Esophagus muscularis mucosa (tissue), 4 donors: ENCODE data around the gene IMPACT. TPM values are rescaled to one million over a fixed set of nuclear protein-coding genes. Genes with fewer than 3 reads are reported as not detected.

Experiments used
- DNase-seq: peaks from one replicate; pipeline ENCODE4 v3.0.0-alpha.2; 2017; ENCODE audit errors: extremely low spot score
- H3K27ac ChIP-seq, 4 donors: fragments of 200-600 bp; sonication (generic); replicated peaks in 1 of 4; 1 replicate in 3 of 4; 2 replicates in 1 of 4; pipeline ENCODE4 v1.5.1; 2016 to 2019; ENCODE audit warnings: mild to moderate bottlenecking in 1 of 4
- H3K27me3 ChIP-seq, 4 donors: fragments of 200-600 bp; sonication (generic); one replicate each; pipeline versions ENCODE4 v1.5.1 to v1.6.0; 2016 to 2019
- H3K36me3 ChIP-seq, 4 donors: fragments of 200-600 bp; sonication (generic); one replicate each; pipeline ENCODE4 v1.5.1; 2016 to 2019
- H3K4me1 ChIP-seq, 4 donors: fragments of 200-600 bp; sonication (generic); one replicate each; pipeline ENCODE4 v1.5.1; 2016 to 2019
- H3K4me3 ChIP-seq, 4 donors: fragments of 200-600 bp; sonication (generic); 1 replicate in 2 of 4; 2 replicates in 2 of 4; pipeline ENCODE4 v1.5.1; 2016 to 2019; ENCODE audit warnings: mild to moderate bottlenecking in 4 of 4, moderate library complexity in 1 of 4
- H3K9me3 ChIP-seq, 4 donors: fragments of 200-600 bp; sonication (generic); 1 replicate in 3 of 4; 2 replicates in 1 of 4; pipeline ENCODE4 v1.5.1; 2016 to 2019
- EP300 ChIP-seq: sonication (generic); formaldehyde crosslinking; IDR thresholded peaks from one replicate; pipeline ENCODE4 v1.6.1; 2017; ENCODE audit warnings: antibody characterized with exemption
- POLR2A ChIP-seq: fragments of 450-650 bp; IDR thresholded peaks from one replicate; pipeline ENCODE4 v1.6.1; 2017; ENCODE audit warnings: antibody characterized with exemption, moderate library complexity, mild to moderate bottlenecking, low read depth
- POLR2AphosphoS5 ChIP-seq, 2 donors: sonication (generic); formaldehyde crosslinking; IDR thresholded peaks; one replicate each; pipeline ENCODE4 v1.6.1; 2017; ENCODE audit warnings: antibody characterized with exemption in 2 of 2
- WGBS: methylation state at CpG from one replicate; pipeline ENCODE4 v1.1.5; 2018; 5-methylcytosine and 5-hydroxymethylcytosine counted together
- intact Hi-C: fragments of 100-400 bp; cut with DNase I; formaldehyde crosslinking; loops from one replicate; pipeline ENCODE4 v1.15.1; 2023
- total RNA-seq, 4 donors: library from RNA; depleted of rRNA; stranded (reverse); fragments of >200 nt; gene quantifications; one replicate each; pipeline versions ENCODE4 v1.1.0 to v1.2.1, GENCODE V29; 2016
- TF ChIP-seq, protein P1 (sequence below), 3 experiments: fragments of 200-600 bp in 2 of 3; fragments of 450-650 bp in 1 of 3; sonication (generic) in 2 of 3; IDR thresholded peaks; one replicate each; pipeline ENCODE4 v1.5.1; 2017 to 2019; ENCODE audit warnings: antibody characterized with exemption in 3 of 3, mild to moderate bottlenecking in 2 of 3, moderate library complexity in 1 of 3

IMPACT gene
- total RNA-seq, 4 donors from 2014 or later, result 16.2 to 18.5 (median 17.4) TPM

DNA sequence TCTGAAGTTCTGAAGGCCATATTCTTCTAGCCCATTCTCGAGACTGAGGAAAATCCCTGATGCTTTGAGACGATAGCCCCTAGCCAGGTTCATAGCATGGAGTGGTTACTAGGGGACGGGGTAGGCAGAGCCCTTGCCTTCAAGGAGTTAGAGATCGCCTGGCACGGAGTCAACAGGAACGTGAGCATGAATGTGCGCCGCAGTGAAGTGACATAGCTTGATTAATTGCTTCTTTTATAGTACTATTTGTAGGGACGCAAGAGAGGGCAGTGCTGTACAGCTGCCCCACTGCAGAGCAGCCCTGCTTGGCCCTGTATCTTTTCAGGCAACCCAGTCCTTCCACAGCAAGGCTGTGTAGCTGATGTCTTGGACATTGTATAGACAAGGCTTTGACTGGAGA, 60.2 kb downstream of the IMPACT start:
- WGBS, result 72% methylated on average over 9 of the region's 9 CpGs
- Histone ChIP-seq H3K4me3 (no peak overlapping the region), H3K36me3 (no peaks in the 10 kb centered on the region), H3K4me1 (peaks cover 0 to 4% (median 0%) of the 10 kb centered on the region in 4 donors), H3K27ac (no peak overlapping the region), H3K27me3 (no peaks in the 10 kb centered on the region), H3K9me3 (no peaks in the 10 kb centered on the region)
- no peak for DNase-seq
- intact Hi-C loops, result loop anchor here (5.0 to 10.0 kb wide), 2 partner anchors 241 to 312 kb away; no protein-coding TSS in a partner anchor
- TF ChIP-seq EP300 (no peak), POLR2AphosphoS5 (IDR thresholded peaks at IDR 0.05) (no peak), POLR2A (no peak)
- TF ChIP-seq, protein P1, sequence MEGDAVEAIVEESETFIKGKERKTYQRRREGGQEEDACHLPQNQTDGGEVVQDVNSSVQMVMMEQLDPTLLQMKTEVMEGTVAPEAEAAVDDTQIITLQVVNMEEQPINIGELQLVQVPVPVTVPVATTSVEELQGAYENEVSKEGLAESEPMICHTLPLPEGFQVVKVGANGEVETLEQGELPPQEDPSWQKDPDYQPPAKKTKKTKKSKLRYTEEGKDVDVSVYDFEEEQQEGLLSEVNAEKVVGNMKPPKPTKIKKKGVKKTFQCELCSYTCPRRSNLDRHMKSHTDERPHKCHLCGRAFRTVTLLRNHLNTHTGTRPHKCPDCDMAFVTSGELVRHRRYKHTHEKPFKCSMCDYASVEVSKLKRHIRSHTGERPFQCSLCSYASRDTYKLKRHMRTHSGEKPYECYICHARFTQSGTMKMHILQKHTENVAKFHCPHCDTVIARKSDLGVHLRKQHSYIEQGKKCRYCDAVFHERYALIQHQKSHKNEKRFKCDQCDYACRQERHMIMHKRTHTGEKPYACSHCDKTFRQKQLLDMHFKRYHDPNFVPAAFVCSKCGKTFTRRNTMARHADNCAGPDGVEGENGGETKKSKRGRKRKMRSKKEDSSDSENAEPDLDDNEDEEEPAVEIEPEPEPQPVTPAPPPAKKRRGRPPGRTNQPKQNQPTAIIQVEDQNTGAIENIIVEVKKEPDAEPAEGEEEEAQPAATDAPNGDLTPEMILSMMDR (IDR thresholded peaks at IDR 0.05), result no peak

DNA sequence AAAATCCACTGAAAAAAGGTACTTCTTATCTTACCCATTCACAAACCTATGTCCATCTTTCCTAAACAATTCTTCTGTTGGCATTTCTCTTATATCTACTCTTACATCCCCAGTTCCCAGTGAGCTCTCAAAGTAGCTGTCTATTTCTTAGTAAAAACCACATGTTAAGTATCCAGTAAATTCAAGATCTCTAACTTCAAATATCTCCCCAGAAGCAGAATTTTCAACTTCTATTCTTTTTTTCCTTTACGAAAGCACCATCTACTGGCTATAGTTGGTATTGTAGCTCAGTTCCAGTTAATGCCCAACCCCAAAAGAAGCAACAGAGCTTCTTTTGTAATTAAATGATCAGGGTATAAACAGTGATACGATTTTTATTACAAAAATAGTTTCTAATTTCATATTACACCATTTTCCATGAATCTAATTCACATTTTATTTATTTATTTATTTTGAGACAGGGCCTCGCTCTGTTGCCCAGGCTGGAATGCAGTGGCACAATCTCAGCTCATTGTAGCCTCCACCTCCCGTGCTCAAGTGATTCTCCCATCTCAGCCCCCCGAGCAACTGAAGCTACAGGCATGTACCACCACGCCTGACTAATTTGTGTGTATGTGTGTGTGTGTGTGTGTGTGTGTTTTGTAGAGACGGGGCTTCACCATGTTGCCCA, 62.5 kb downstream of the IMPACT start:
- WGBS, result 45% methylated on average over 7 of the region's 7 CpGs
- no peaks in the 10 kb centered on the region for H3K36me3 ChIP-seq
- H3K27me3 ChIP-seq, result no peaks in the 10 kb centered on the region
- DNase-seq, result no peak
- intact Hi-C loops, result loop anchor here (2.0 to 10.0 kb wide), 3 partner anchors 128 to 314 kb away; no protein-coding TSS in a partner anchor
- TF ChIP-seq, protein P1 (IDR thresholded peaks at IDR 0.05), result peak; percentile 79 to 88 (median 85)
- no peak for TF ChIP-seq POLR2AphosphoS5 (IDR thresholded peaks at IDR 0.05)
- H3K4me3 ChIP-seq, result no peak overlapping the region
- peaks cover 0 to 4% (median 0%) of the 10 kb centered on the region in 4 donors for H3K4me1 ChIP-seq
- H3K27ac ChIP-seq, result no peak overlapping the region
- H3K9me3 ChIP-seq, result no peaks in the 10 kb centered on the region

DNA sequence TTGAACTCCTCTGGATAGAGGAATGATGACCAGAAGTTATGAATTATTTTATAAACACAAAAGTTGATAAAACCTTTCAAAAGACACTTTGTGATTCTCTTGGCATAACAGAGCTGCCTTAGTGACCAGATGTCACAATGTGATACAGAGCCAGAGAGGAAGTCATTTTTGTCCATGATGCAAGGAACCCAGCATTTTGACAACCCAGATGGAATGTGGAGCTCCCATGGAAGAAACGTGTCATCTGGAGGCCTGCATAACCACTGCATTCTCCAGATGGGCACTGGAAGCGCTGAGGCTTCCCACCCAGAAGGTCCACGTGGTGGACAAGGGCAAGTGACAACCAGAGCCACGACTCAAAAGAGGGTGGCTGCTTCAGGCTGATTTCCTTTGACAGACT, 64.1 kb downstream of the IMPACT start:
- Histone ChIP-seq H3K27ac (no peak overlapping the region), H3K27me3 (no peaks in the 10 kb centered on the region), H3K4me3 (no peak overlapping the region), H3K9me3 (no peaks in the 10 kb centered on the region), H3K4me1 (peaks cover 0 to 4% (median 0%) of the 10 kb centered on the region in 4 donors), H3K36me3 (no peaks in the 10 kb centered on the region)
- WGBS, result 55% methylated on average over 4 of the region's 4 CpGs
- TF ChIP-seq, protein P1 (IDR thresholded peaks at IDR 0.05), result no peak
- TF ChIP-seq POLR2AphosphoS5 (IDR thresholded peaks at IDR 0.05) (no peak), EP300 (no peak), POLR2A (no peak)
- intact Hi-C loops, result no loop called here
- no peak for DNase-seq

DNA sequence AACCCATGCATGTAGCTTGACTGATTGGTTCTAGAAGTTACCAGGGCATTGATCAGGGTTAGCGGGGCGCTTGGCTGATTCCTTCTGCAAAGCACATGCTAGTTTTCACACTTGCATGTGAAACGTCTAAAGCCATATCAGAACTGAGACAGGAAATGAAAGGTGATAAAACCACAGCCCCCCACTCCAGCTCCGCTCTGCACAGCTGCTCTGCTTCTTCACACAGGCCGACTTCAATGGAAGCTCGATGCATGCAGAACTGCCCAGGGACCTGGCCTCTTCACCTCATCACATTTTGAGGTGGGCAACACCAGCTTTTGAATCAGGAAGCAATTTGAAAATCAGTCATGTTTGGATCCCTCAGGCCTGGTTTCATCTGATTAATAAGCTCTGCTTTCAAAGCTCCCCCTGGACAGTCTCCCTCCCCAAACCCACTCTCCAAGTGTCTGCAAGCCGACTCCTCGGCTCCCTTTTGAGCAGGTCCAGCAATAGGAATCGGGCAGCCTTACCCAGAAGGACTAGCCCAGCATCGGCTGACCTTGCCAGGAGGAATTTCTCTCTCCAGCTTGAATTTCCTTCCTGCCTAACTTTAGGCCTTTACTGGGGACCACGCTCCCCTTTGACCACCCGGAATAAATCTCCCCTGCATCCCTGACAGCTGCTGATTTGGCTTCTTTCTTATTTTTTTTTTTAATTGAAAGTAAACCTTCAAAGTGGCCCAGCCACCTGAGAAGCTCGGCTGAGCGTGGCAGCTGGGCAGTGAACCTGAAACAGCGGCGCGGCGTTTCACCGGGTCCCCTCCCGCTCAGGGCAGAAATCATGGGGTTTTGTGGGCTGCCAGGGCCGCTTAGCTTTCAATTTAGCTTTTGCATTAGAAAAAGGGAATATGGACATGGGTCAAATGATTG, 65.7 kb downstream of the IMPACT start:
- Histone ChIP-seq H3K36me3 (no peaks in the 10 kb centered on the region), H3K4me1 (peaks cover 0 to 4% (median 0%) of the 10 kb centered on the region in 4 donors), H3K27me3 (no peaks in the 10 kb centered on the region), H3K27ac (no peak overlapping the region), H3K9me3 (no peaks in the 10 kb centered on the region), H3K4me3 (no peak overlapping the region)
- intact Hi-C loops, result no loop called here
- DNase-seq, result no peak
- 84% methylated on average over 21 of the region's 21 CpGs for WGBS
- TF ChIP-seq POLR2A, result no peak

DNA sequence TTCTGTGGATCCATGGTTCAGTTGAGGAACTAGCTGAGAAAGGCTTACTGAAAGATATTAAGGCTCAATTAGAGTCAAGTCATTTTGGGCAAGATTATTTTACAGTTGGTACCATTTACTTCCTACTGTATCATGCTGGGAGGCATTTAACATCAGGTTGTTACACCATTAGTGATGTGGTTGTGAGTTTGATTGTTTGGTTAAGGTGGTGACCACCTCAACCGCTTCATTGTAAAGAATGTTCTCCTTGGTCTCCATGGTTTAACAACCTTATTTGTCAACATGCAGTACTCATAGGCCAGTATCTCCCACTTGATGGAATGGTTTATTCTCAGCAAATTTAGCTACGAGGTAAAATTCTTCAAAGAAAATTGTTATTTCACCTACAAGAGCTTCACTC, 68.1 kb downstream of the IMPACT start:
- intact Hi-C loops, result no loop called here

More for the DNA sequence above, 68.1 kb downstream of the IMPACT start:
- no peaks in the 10 kb centered on the region for H3K4me1 ChIP-seq
- H3K36me3 ChIP-seq, result no peaks in the 10 kb centered on the region
- no peak overlapping the region for H3K4me3 ChIP-seq
- H3K27ac ChIP-seq, result no peak overlapping the region
- DNase-seq, result no peak
- WGBS, result 93% methylated on average over 2 of the region's 2 CpGs
- no peaks in the 10 kb centered on the region for H3K9me3 ChIP-seq
- H3K27me3 ChIP-seq, result no peaks in the 10 kb centered on the region
- TF ChIP-seq EP300 (no peak), POLR2AphosphoS5 (IDR thresholded peaks at IDR 0.05) (no peak), POLR2A (no peak)
- TF ChIP-seq, protein P1 (IDR thresholded peaks at IDR 0.05), result no peak
